Transverse colon (tissue), 4 donors: ENCODE data around the gene REG1B. TPM values are rescaled to one million over a fixed set of nuclear protein-coding genes. Genes with fewer than 3 reads are reported as not detected.

Source experiments
- DNase-seq: peaks from one replicate; pipeline ENCODE4 v3.0.0-alpha.2; 2019
- H3K27ac ChIP-seq, 4 donors: fragments of 200-600 bp; sonication (generic); 2 replicates each; pipeline ENCODE4 v1.5.1; 2016 to 2018; ENCODE audit warnings: inconsistent platforms in 4 of 4
- H3K27me3 ChIP-seq: fragments of 200-600 bp; sonication (generic); 2 replicates; pipeline ENCODE4 v1.5.1; 2017; ENCODE audit warnings: inconsistent platforms
- H3K36me3 ChIP-seq, 4 donors: fragments of 200-600 bp; sonication (generic); 2 replicates each; pipeline ENCODE4 v1.5.1; 2017 to 2019; ENCODE audit warnings: inconsistent platforms in 4 of 4
- H3K4me1 ChIP-seq, 4 donors: fragments of 200-600 bp; sonication (generic); 2 replicates each; pipeline ENCODE4 v1.5.1; 2017 to 2020; ENCODE audit warnings: inconsistent platforms in 4 of 4
- H3K4me3 ChIP-seq, 4 donors: fragments of 200-600 bp; sonication (generic); 1 replicate in 1 of 4; 2 replicates in 3 of 4; pipeline versions ENCODE4 v1.5.1 to v1.6.1; 2017 to 2019; ENCODE audit warnings: inconsistent platforms in 4 of 4
- H3K9me3 ChIP-seq, 2 donors: fragments of 200-600 bp; sonication (generic); 2 replicates each; pipeline ENCODE4 v1.5.1; 2017 to 2019; ENCODE audit warnings: inconsistent platforms in 2 of 2
- CTCF ChIP-seq, 5 experiments: fragments of 200-600 bp in 3 of 5; fragments of 450-650 bp in 2 of 5; sonication (generic) in 3 of 5; IDR thresholded peaks; 1 replicate in 2 of 5; 2 replicates in 3 of 5; pipeline ENCODE4 v1.5.1; 2016 to 2017; ENCODE audit warnings: antibody characterized with exemption in 5 of 5, inconsistent platforms in 3 of 5, mild to moderate bottlenecking in 2 of 5, moderate library complexity in 1 of 5
- EP300 ChIP-seq: sonication (generic); formaldehyde crosslinking; IDR thresholded peaks from one replicate; pipeline ENCODE4 v1.6.1; 2017; ENCODE audit warnings: antibody characterized with exemption, low read depth
- POLR2A ChIP-seq: fragments of 450-650 bp; IDR thresholded peaks from one replicate; pipeline ENCODE4 v1.6.1; 2016; ENCODE audit warnings: antibody characterized with exemption, mild to moderate bottlenecking, moderate library complexity
- POLR2AphosphoS5 ChIP-seq, 3 donors: sonication (generic); formaldehyde crosslinking; IDR thresholded peaks; one replicate each; pipeline ENCODE4 v1.6.1; 2016; ENCODE audit warnings: antibody characterized with exemption in 3 of 3
- WGBS, 2 donors: methylation state at CpG; one replicate each; pipeline ENCODE4 v1.1.5; 2018; ENCODE audit warnings: low coverage in 1 of 2; 5-methylcytosine and 5-hydroxymethylcytosine counted together
- in situ Hi-C, 4 donors: fragments of 200-750 bp; cut with MboI; loops; one replicate each; pipeline versions ENCODE4 v1.15.0 to v1.15.1; 2017; ENCODE audit warnings: low sequenced_read_pairs in 3 of 4, low pct_ligation_motif_present in 1 of 4, low pct_unique_long_range_greater_than_20kb in 1 of 4
- intact Hi-C: fragments of 100-400 bp; cut with DNase I; formaldehyde crosslinking; loops from one replicate; pipeline ENCODE4 v1.15.1; 2023; ENCODE audit warnings: low total_unique reads
- total RNA-seq, 4 donors: library from RNA; depleted of rRNA; stranded (reverse); fragments of >200 nt; gene quantifications; one replicate each; pipeline ENCODE4 v1.1.0, GENCODE V29; 2016

The REG1B gene
- total RNA-seq, 4 donors from 2014 or later: not detected

GRCh38 chr2:79128406-79128805 lies 40.6 kb upstream of the REG1B start:
- in situ Hi-C loops: no loop called here

GRCh38 chr2:79125721-79125985 lies 37.9 kb upstream of the REG1B start:
- no peak overlapping the region for H3K27ac ChIP-seq
- DNase-seq: no peak
- intact Hi-C loops (no loop called here), in situ Hi-C loops (no loop called here)
- H3K9me3 ChIP-seq: no peaks in the 10 kb centered on the region
- TF ChIP-seq EP300: no peak
- no peak for TF ChIP-seq POLR2A
- TF ChIP-seq CTCF (IDR thresholded peaks at IDR 0.05): no peak
- TF ChIP-seq POLR2AphosphoS5 (IDR thresholded peaks at IDR 0.05): no peak
- no peaks in the 10 kb centered on the region for H3K4me1 ChIP-seq
- no peaks in the 10 kb centered on the region for H3K36me3 ChIP-seq
- H3K4me3 ChIP-seq: no peak overlapping the region
- WGBS, 2 donors: 91 to 93% methylated on average over 3 of the region's 3 CpGs
- peaks cover 41% of the 10 kb centered on the region for H3K27me3 ChIP-seq

More at GRCh38 chr2:79128406-79128805, 40.6 kb upstream of the REG1B start:
- H3K36me3 ChIP-seq: no peaks in the 10 kb centered on the region
- whole genome bisulfite sequencing, 2 donors: 86 to 92% methylated on average over 2 to 3 of the region's 3 CpGs
- H3K27ac ChIP-seq: no peak overlapping the region
- TF ChIP-seq EP300: no peak
- TF ChIP-seq POLR2AphosphoS5 (IDR thresholded peaks at IDR 0.05): no peak
- TF ChIP-seq CTCF (IDR thresholded peaks at IDR 0.05): no peak
- TF ChIP-seq POLR2A: no peak
- H3K4me1 ChIP-seq: no peaks in the 10 kb centered on the region
- H3K9me3 ChIP-seq: no peaks in the 10 kb centered on the region
- intact Hi-C loops: no loop called here
- H3K27me3 ChIP-seq: peaks cover 44% of the 10 kb centered on the region
- no peak overlapping the region for H3K4me3 ChIP-seq
- DNase-seq: no peak

GRCh38 chr2:79124907-79125720 lies 37.3 kb upstream of the REG1B start:
- intact Hi-C loops (no loop called here), in situ Hi-C loops (no loop called here)
- H3K36me3 ChIP-seq: no peaks in the 10 kb centered on the region
- H3K4me3 ChIP-seq: no peak overlapping the region
- H3K4me1 ChIP-seq: no peaks in the 10 kb centered on the region
- WGBS, 2 donors: 69 to 75% methylated on average over 9 of the region's 9 CpGs
- H3K27ac ChIP-seq: no peak overlapping the region
- no peak for TF ChIP-seq CTCF (IDR thresholded peaks at IDR 0.05)
- TF ChIP-seq EP300: no peak
- no peak for TF ChIP-seq POLR2AphosphoS5 (IDR thresholded peaks at IDR 0.05)
- no peak for TF ChIP-seq POLR2A
- peaks cover 47% of the 10 kb centered on the region for H3K27me3 ChIP-seq
- no peak for DNase-seq
- no peaks in the 10 kb centered on the region for H3K9me3 ChIP-seq

DNA sequence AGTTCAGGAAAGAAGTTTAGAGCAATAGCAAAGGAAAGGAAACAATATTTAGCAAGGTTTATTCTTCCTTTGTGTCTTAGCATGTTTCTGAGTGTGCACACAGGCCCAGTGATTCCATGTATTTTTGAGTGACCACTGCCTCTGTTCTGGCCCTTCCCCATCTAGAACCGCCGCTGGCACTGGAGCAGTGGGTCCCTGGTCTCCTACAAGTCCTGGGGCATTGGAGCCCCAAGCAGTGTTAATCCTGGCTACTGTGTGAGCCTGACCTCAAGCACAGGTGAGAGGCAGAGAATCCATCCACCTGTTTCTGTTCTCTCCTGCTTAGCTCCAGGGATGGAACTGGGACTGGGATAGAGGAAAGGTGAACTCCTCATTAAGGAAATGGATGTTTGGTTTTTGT lies 34.9 kb upstream of the REG1B start:
- H3K36me3 ChIP-seq: no peaks in the 10 kb centered on the region
- 74% methylated on average over 2 of the region's 2 CpGs; no CpG with 5 or more reads in 1 of the 2 donors for WGBS, 2 donors
- peaks cover 36% of the 10 kb centered on the region for H3K27me3 ChIP-seq
- H3K4me3 ChIP-seq: no peak overlapping the region
- no peak overlapping the region for H3K27ac ChIP-seq
- intact Hi-C loops (no loop called here), in situ Hi-C loops (no loop called here)
- TF ChIP-seq CTCF (IDR thresholded peaks at IDR 0.05): no peak
- no peak for TF ChIP-seq POLR2AphosphoS5 (IDR thresholded peaks at IDR 0.05)
- no peak for TF ChIP-seq EP300
- no peak for TF ChIP-seq POLR2A
- H3K4me1 ChIP-seq: no peaks in the 10 kb centered on the region
- no peaks in the 10 kb centered on the region for H3K9me3 ChIP-seq
- no peak for DNase-seq
